HL-60 (cell line): ENCODE data around the gene TJP1.

Source experiments
- DNase-seq, 2 experiments: peaks; one replicate each; pipeline ENCODE4 v3.0.0-alpha.2; 2010 to 2020; ENCODE audit warnings: low read depth in 1 of 2, low spot score in 1 of 2
- H3K27ac ChIP-seq: fragments of 250-450 bp; sonication (Bioruptor Pico); replicated peaks from 2 replicates; pipeline ENCODE4 v1.5.1; 2020; ENCODE audit warnings: mild to moderate bottlenecking, moderate library complexity
- H3K27me3 ChIP-seq: fragments of 250-450 bp; sonication (Bioruptor Pico); 2 replicates; pipeline ENCODE4 v1.5.1; 2021; ENCODE audit warnings: mild to moderate bottlenecking, moderate library complexity; ENCODE audit not compliant: insufficient read depth, poor library complexity, severe bottlenecking
- H3K4me3 ChIP-seq: replicated peaks from 2 replicates; pipeline ENCODE4 v1.5.1; 2011; ENCODE audit warnings: mild to moderate bottlenecking, control low read depth, low read length; ENCODE audit not compliant: insufficient read depth
- GABPA ChIP-seq: IDR thresholded peaks from 2 replicates; pipeline ENCODE4 v1.6.1; 2012; ENCODE audit warnings: low read depth
- POLR2AphosphoS5 ChIP-seq: IDR thresholded peaks from 2 replicates; pipeline ENCODE4 v1.6.1; 2012; ENCODE audit warnings: low read depth
- REST ChIP-seq: IDR thresholded peaks from 2 replicates; pipeline ENCODE4 v1.6.1; 2012; ENCODE audit warnings: low read depth; ENCODE audit not compliant: insufficient replicate concordance
- SPI1 ChIP-seq: IDR thresholded peaks from 2 replicates; pipeline ENCODE4 v1.6.1; 2012; ENCODE audit warnings: low read depth, mild to moderate bottlenecking, borderline replicate concordance
- TF ChIP-seq, protein P1 (sequence below): IDR thresholded peaks from one replicate; pipeline ENCODE4 v1.5.1; 2011; ENCODE audit warnings: low read length, control low read depth, inconsistent platforms; ENCODE audit not compliant: insufficient read depth

The TJP1 gene

DNA sequence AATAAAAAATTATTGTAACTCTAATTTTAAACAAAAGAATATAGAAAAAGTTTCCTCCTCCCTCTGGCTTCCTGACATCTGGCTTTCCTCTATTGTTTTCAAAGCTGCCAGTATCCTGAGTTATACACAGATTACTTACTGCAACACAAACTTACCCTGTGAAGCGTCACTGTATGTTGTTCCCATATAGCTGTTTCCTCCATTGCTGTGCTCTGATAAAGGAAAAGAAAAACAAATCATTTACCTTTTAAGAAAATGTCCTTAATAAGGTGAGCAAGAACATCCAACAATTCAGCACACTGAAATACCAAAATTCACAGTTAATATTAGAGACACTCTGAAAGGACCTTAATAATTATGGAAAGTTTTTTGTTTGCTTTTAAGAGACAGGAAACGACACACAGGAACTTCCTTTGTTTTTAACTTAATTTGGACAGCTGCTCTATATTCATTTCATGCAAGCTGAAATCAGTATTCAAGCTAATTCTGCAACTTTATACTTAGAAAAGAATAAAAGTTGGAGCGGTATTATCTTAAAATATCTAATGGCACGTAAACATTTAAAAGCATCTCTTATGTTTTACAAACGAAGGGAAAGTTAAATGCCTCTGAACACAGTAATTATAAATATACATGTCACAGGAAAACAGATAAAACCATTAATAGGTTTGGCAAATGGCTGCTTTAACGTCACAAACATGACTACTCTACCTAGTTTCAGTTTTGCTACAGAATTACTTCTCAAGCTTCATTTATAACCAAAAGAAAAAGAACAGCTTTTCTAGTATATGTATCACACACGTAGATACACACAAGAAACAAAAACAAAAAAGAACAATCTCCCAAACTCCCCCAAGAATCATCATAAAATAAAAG lies 21.5 kb downstream of the TJP1 start:
- Histone ChIP-seq H3K27me3 (peaks cover 8% of the 10 kb centered on the region), H3K27ac (no peak overlapping the region), H3K4me3 (no peak overlapping the region)
- TF ChIP-seq REST (no peak), GABPA (no peak), POLR2AphosphoS5 (no peak), SPI1 (no peak)
- TF ChIP-seq, protein P1, sequence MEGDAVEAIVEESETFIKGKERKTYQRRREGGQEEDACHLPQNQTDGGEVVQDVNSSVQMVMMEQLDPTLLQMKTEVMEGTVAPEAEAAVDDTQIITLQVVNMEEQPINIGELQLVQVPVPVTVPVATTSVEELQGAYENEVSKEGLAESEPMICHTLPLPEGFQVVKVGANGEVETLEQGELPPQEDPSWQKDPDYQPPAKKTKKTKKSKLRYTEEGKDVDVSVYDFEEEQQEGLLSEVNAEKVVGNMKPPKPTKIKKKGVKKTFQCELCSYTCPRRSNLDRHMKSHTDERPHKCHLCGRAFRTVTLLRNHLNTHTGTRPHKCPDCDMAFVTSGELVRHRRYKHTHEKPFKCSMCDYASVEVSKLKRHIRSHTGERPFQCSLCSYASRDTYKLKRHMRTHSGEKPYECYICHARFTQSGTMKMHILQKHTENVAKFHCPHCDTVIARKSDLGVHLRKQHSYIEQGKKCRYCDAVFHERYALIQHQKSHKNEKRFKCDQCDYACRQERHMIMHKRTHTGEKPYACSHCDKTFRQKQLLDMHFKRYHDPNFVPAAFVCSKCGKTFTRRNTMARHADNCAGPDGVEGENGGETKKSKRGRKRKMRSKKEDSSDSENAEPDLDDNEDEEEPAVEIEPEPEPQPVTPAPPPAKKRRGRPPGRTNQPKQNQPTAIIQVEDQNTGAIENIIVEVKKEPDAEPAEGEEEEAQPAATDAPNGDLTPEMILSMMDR = no peak
- DNase-seq = no peak

DNA sequence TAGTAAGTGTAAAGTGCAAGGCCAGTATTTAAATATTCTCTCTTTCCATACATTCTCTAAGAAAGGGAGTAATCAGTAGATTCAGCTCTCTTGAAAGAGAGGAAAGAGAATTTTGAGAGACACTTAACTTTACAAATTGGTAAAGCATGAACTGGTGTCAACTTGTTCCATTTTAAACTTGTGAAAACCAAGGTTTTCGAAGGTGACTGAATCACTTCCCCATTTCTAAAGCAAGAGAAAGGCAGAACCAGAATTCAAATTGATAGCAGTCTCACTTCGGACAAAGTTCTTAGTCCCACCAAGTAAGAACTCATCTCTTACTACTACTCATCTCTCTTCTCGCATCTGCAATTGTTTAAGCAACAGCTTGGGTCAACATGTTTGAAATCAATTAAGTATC lies 22.4 kb downstream of the TJP1 start:
- no peak for TF ChIP-seq GABPA
- no peak for TF ChIP-seq REST
- TF ChIP-seq, protein P1 = no peak
- TF ChIP-seq SPI1 = peak; percentile 46; the same call in 1 of the 2 replicates
- Histone ChIP-seq H3K27ac (no peak overlapping the region), H3K27me3 (peaks cover 8% of the 10 kb centered on the region), H3K4me3 (no peak overlapping the region)
- no peak for DNase-seq

DNA sequence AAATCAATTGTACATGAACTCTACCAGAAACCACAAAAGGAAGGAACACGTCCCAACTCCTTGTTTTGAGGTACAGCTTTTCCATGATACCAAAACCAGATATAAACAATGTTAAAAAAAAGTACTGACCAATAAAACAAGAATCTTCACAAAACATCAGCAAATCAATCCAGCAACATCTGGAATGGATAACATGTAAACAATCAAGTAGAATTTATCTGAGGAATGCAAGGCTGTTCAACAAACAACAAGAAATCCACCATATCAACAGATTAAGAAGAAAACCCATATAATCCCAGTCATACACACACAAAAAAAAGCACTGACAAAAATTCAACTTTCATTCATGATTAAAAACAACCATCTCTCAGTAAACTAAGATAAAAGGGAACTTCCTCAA lies 26.7 kb downstream of the TJP1 start:
- peaks cover 2% of the 10 kb centered on the region for H3K27me3 ChIP-seq
- TF ChIP-seq, protein P1 = no peak
- TF ChIP-seq GABPA (no peak), POLR2AphosphoS5 (no peak), SPI1 (no peak), REST (no peak)
- H3K27ac ChIP-seq = no peak overlapping the region
- H3K4me3 ChIP-seq = no peak overlapping the region
- no peak for DNase-seq
